ENCODE measurements around the gene SLC25A21.

Gene SLC25A21

GRCh38 chr14:37091651-37092050 lies 80.8 kb downstream of the SLC25A21 start:
- no peaks in the 10 kb centered on the region for H3K79me1 ChIP-seq (ENCODE audit: low read length)
- H2AK5ac ChIP-seq (ENCODE audit: low read length), result no peak overlapping the region
- H3K4me2 ChIP-seq (ENCODE audit: low read length), result no peak overlapping the region
- H3K36me3 ChIP-seq (ENCODE audit: control insufficient read depth in 1 of 2, insufficient read depth in 2 of 2, low read length in 2 of 2), result no peaks in the 10 kb centered on the region
- H2BK5ac ChIP-seq (ENCODE audit: low read depth, low read length, poor library complexity), result no peak overlapping the region
- no peak for DNase-seq
- H3K14ac ChIP-seq (ENCODE audit: low read length), result no peak overlapping the region
- H2AFZ ChIP-seq (ENCODE audit: insufficient read depth, low read length, poor library complexity), result no peak overlapping the region
- no peak overlapping the region for H2BK120ac ChIP-seq (ENCODE audit: insufficient read depth, low read length, poor library complexity)
- no peaks in the 10 kb centered on the region for H3K79me2 ChIP-seq (ENCODE audit: control insufficient read depth, insufficient read depth, low read length, poor library complexity)
- no peaks in the 10 kb centered on the region for H3K9me3 ChIP-seq (ENCODE audit: insufficient read depth, low read depth, low read length)
- H4K91ac ChIP-seq (ENCODE audit: low read depth, low read length), result no peak overlapping the region
- H3K4ac ChIP-seq (ENCODE audit: low read depth, low read length), result no peak overlapping the region
- no peak overlapping the region for H3K4me3 ChIP-seq (ENCODE audit: low read depth, low read length)
- no peak overlapping the region for H3K18ac ChIP-seq (ENCODE audit: low read length)
- WGBS (ENCODE audit: extremely low coverage, insufficient coverage, insufficient read length), result no CpG with 5 or more reads among the region's 3 CpGs
- no peak overlapping the region for H2BK12ac ChIP-seq (ENCODE audit: low read length)
- no peak overlapping the region for H4K12ac ChIP-seq (ENCODE audit: low read depth, low read length)
- H3K27me3 ChIP-seq (ENCODE audit: insufficient read depth, low read length), result no peaks in the 10 kb centered on the region
- no peaks in the 10 kb centered on the region for H3K4me1 ChIP-seq (ENCODE audit: control insufficient read depth in 1 of 2, insufficient read depth in 2 of 2, low read length in 2 of 2)
- no peak overlapping the region for H3K23ac ChIP-seq (ENCODE audit: low read length)
- H4K8ac ChIP-seq (ENCODE audit: low read depth, low read length), result no peak overlapping the region
- H3K27ac ChIP-seq (ENCODE audit: low read depth, low read length), result no peak overlapping the region
- no peak overlapping the region for H3K9ac ChIP-seq (ENCODE audit: low read length)

- Histone ChIP-seq H4K8ac (ENCODE audit: low read depth, low read length) (no peak overlapping the region), H3K4me1 (ENCODE audit: control insufficient read depth in 1 of 2, insufficient read depth in 2 of 2, low read length in 2 of 2) (no peaks in the 10 kb centered on the region), H3K27me3 (ENCODE audit: insufficient read depth, low read length) (no peaks in the 10 kb centered on the region), H3K23ac (ENCODE audit: low read length) (no peak overlapping the region), H3K18ac (ENCODE audit: low read length) (no peak overlapping the region), H3K27ac (ENCODE audit: low read depth, low read length) (no peak overlapping the region), H2BK12ac (ENCODE audit: low read length) (no peak overlapping the region), H3K9me3 (ENCODE audit: insufficient read depth, low read depth, low read length) (no peaks in the 10 kb centered on the region), H2AFZ (ENCODE audit: insufficient read depth, low read length, poor library complexity) (no peak overlapping the region), H2BK120ac (ENCODE audit: insufficient read depth, low read length, poor library complexity) (no peak overlapping the region), H2AK5ac (ENCODE audit: low read length) (no peak overlapping the region), H3K4me3 (ENCODE audit: low read depth, low read length) (no peak overlapping the region), H2BK5ac (ENCODE audit: low read depth, low read length, poor library complexity) (no peak overlapping the region), H3K4ac (ENCODE audit: low read depth, low read length) (no peak overlapping the region), H4K12ac (ENCODE audit: low read depth, low read length) (no peak overlapping the region), H3K14ac (ENCODE audit: low read length) (no peak overlapping the region), H3K4me2 (ENCODE audit: low read length) (no peak overlapping the region), H3K79me1 (ENCODE audit: low read length) (no peaks in the 10 kb centered on the region), H4K91ac (ENCODE audit: low read depth, low read length) (no peak overlapping the region), H3K36me3 (ENCODE audit: control insufficient read depth in 1 of 2, insufficient read depth in 2 of 2, low read length in 2 of 2) (no peaks in the 10 kb centered on the region), H3K9ac (ENCODE audit: low read length) (no peak overlapping the region), H3K79me2 (ENCODE audit: control insufficient read depth, insufficient read depth, low read length, poor library complexity) (no peaks in the 10 kb centered on the region)
- DNase-seq, result no peak
- no CpG with 5 or more reads among the region's 6 CpGs for WGBS (ENCODE audit: extremely low coverage, insufficient coverage, insufficient read length)
These were observed 82.4 kb downstream of the SLC25A21 start for GRCh38 chr14:37090026-37090425.

DNA sequence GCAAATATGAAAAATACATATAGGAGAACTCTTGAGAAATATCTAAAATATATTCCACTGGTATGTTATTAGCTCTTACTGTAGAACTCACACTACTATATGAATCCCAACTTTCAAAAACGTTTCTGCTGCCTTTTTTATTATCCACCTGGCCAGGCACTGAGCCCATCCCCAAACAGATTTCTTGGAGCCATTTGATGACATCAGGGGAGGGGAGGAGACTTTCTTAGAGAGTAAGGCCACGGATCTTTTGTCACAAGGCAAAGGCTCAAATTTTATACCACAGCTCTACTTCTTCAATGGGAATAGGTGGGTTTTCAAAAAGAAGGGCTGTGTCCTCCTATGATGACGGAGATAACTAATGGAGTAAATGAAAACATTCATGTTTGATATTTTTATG lies 83.0 kb downstream of the SLC25A21 start:
- Histone ChIP-seq H2BK5ac (ENCODE audit: low read depth, low read length, poor library complexity) (no peak overlapping the region), H3K4me1 (ENCODE audit: control insufficient read depth in 1 of 2, insufficient read depth in 2 of 2, low read length in 2 of 2) (no peaks in the 10 kb centered on the region), H2BK120ac (ENCODE audit: insufficient read depth, low read length, poor library complexity) (no peak overlapping the region), H3K9ac (ENCODE audit: low read length) (no peak overlapping the region), H3K36me3 (ENCODE audit: control insufficient read depth in 1 of 2, insufficient read depth in 2 of 2, low read length in 2 of 2) (no peaks in the 10 kb centered on the region), H3K4me2 (ENCODE audit: low read length) (no peak overlapping the region), H3K79me1 (ENCODE audit: low read length) (no peaks in the 10 kb centered on the region), H3K27me3 (ENCODE audit: insufficient read depth, low read length) (no peaks in the 10 kb centered on the region), H4K8ac (ENCODE audit: low read depth, low read length) (no peak overlapping the region), H2BK12ac (ENCODE audit: low read length) (no peak overlapping the region), H2AFZ (ENCODE audit: insufficient read depth, low read length, poor library complexity) (no peak overlapping the region), H2AK5ac (ENCODE audit: low read length) (no peak overlapping the region), H4K12ac (ENCODE audit: low read depth, low read length) (no peak overlapping the region), H4K91ac (ENCODE audit: low read depth, low read length) (no peak overlapping the region), H3K14ac (ENCODE audit: low read length) (no peak overlapping the region), H3K79me2 (ENCODE audit: control insufficient read depth, insufficient read depth, low read length, poor library complexity) (no peaks in the 10 kb centered on the region), H3K9me3 (ENCODE audit: insufficient read depth, low read depth, low read length) (no peaks in the 10 kb centered on the region), H3K23ac (ENCODE audit: low read length) (no peak overlapping the region), H3K4ac (ENCODE audit: low read depth, low read length) (no peak overlapping the region), H3K27ac (ENCODE audit: low read depth, low read length) (no peak overlapping the region), H3K18ac (ENCODE audit: low read length) (no peak overlapping the region), H3K4me3 (ENCODE audit: low read depth, low read length) (no peak overlapping the region)
- no peak for DNase-seq
- no CpG with 5 or more reads among the region's 3 CpGs for WGBS (ENCODE audit: extremely low coverage, insufficient coverage, insufficient read length)

DNA sequence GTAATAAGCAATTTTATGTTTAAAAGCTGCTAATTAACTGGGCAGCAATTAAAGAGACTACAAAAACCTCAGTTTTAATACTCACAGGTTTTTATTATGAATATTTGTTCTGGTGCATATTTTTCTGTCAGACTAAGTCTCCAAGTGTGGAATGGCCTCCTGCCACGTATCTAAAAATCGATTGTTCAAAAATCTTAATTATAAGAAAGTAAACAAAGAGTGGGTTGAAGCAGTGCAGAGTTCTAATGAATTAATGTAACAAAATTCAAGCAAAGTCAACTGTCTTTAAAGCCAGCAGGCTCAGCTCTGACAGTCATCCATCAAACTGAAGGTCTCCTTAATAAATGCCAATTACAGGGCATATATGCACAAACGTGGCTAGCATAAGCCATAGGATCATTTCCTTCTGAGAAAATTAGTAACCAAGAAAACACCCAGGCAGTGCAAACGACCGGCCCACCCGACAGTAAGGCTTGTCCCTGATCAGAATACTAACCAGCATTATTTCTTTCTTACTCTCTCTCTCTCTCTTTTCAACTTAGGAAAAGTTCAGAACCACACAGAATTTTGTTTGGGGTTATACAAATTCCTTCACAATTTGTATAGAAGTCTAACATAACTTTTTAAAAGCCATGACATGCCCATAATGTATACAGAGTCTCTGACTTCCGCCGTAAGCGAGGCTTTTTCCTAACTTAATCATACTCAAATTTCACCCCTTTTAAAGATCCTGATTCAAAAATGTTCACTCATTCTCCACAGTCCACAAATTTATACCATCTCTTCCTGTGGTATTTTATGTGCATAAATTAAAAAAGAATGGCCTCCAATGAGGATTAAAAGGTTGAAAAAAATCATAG lies 83.8 kb downstream of the SLC25A21 start:
- H2BK5ac ChIP-seq (ENCODE audit: low read depth, low read length, poor library complexity), result no peak overlapping the region
- no peaks in the 10 kb centered on the region for H3K4me1 ChIP-seq (ENCODE audit: control insufficient read depth in 1 of 2, insufficient read depth in 2 of 2, low read length in 2 of 2)
- no peak overlapping the region for H3K18ac ChIP-seq (ENCODE audit: low read length)
- DNase-seq, result no peak
- H3K4me2 ChIP-seq (ENCODE audit: low read length), result no peak overlapping the region
- no peak overlapping the region for H2AFZ ChIP-seq (ENCODE audit: insufficient read depth, low read length, poor library complexity)
- H3K27ac ChIP-seq (ENCODE audit: low read depth, low read length), result no peak overlapping the region
- H4K12ac ChIP-seq (ENCODE audit: low read depth, low read length), result no peak overlapping the region
- no peaks in the 10 kb centered on the region for H3K79me1 ChIP-seq (ENCODE audit: low read length)
- no peak overlapping the region for H4K91ac ChIP-seq (ENCODE audit: low read depth, low read length)
- H3K27me3 ChIP-seq (ENCODE audit: insufficient read depth, low read length), result no peaks in the 10 kb centered on the region
- H2BK120ac ChIP-seq (ENCODE audit: insufficient read depth, low read length, poor library complexity), result no peak overlapping the region
- H3K23ac ChIP-seq (ENCODE audit: low read length), result no peak overlapping the region
- WGBS (ENCODE audit: extremely low coverage, insufficient coverage, insufficient read length), result no CpG with 5 or more reads among the region's 9 CpGs
- no peak overlapping the region for H3K9ac ChIP-seq (ENCODE audit: low read length)
- no peak overlapping the region for H3K14ac ChIP-seq (ENCODE audit: low read length)
- H4K8ac ChIP-seq (ENCODE audit: low read depth, low read length), result no peak overlapping the region
- H3K4ac ChIP-seq (ENCODE audit: low read depth, low read length), result no peak overlapping the region
- H3K4me3 ChIP-seq (ENCODE audit: low read depth, low read length), result no peak overlapping the region
- H3K9me3 ChIP-seq (ENCODE audit: insufficient read depth, low read depth, low read length), result no peaks in the 10 kb centered on the region
- no peak overlapping the region for H2BK12ac ChIP-seq (ENCODE audit: low read length)
- H3K79me2 ChIP-seq (ENCODE audit: control insufficient read depth, insufficient read depth, low read length, poor library complexity), result no peaks in the 10 kb centered on the region
- no peak overlapping the region for H2AK5ac ChIP-seq (ENCODE audit: low read length)
- no peaks in the 10 kb centered on the region for H3K36me3 ChIP-seq (ENCODE audit: control insufficient read depth in 1 of 2, insufficient read depth in 2 of 2, low read length in 2 of 2)
